ENCODE results near the gene PLD1. TPM values are rescaled to one million over a fixed set of nuclear protein-coding genes. Genes with fewer than 3 reads are reported as not detected.

PLD1 gene
- polyA plus RNA-seq, 4 donors: 35.9 to 99.1 (median 72.1) TPM

DNA sequence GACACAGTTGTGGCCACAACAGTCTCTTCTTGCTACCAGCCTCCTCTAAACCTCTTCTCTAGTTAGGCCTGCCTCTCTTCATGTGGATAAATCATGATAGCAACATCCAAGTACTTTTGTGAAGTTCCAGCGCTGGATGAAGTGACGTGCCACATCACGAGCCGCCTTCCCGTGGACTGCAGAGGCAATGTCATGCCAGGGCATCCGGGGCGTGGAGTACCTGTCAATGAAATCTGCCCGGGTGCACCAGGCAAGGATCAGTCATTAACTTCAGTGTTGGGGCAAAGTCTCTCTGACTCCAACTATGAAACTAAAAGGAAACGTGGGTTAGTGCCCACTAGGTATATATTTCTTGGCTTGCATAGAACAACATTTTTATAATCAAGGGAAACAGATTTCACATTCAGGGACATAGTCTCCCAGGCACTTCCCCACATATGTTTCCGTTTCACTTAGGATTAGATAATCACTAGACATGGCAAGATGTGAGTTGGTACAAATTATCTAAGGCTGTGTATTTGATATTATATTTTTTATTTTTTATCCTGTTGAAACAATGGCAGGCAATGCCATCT is 133.6 kb downstream of the PLD1 start:
- H3K4me1 ChIP-seq (ENCODE audit: control insufficient read depth in 3 of 3, insufficient read depth in 2 of 3, low read depth in 1 of 3, low read length in 2 of 3): peaks cover 8 to 51% (median 15%) of the 10 kb centered on the region in 3 donors
- H3K27me3 ChIP-seq (ENCODE audit: control insufficient read depth in 3 of 3, insufficient read depth in 3 of 3, low read length in 3 of 3): no peaks in the 10 kb centered on the region
- FAIRE-seq (no peak), DNase-seq (peak; percentile 94 to 97)
- no peak overlapping the region for H3K4me3 ChIP-seq (ENCODE audit: low read depth in 1 of 3, low read length in 3 of 3)
- H3K36me3 ChIP-seq (ENCODE audit: control insufficient read depth in 3 of 3, insufficient read depth in 2 of 3, low read depth in 1 of 3, low read length in 3 of 3): peaks cover 2 to 29% (median 5%) of the 10 kb centered on the region in 3 donors
- 22 to 60% (median 33%) methylated on average over 10 of the region's 10 CpGs for WGBS, 3 donors
- H3K9me3 ChIP-seq (ENCODE audit: control insufficient read depth in 2 of 2, insufficient read depth in 1 of 2, low read depth in 1 of 2, low read length in 1 of 2): no peaks in the 10 kb centered on the region
- H3K27ac ChIP-seq (ENCODE audit: low read depth in 1 of 3, low read length in 2 of 3): peak overlapping the region; percentile 78 to 90 (median 82)

DNA sequence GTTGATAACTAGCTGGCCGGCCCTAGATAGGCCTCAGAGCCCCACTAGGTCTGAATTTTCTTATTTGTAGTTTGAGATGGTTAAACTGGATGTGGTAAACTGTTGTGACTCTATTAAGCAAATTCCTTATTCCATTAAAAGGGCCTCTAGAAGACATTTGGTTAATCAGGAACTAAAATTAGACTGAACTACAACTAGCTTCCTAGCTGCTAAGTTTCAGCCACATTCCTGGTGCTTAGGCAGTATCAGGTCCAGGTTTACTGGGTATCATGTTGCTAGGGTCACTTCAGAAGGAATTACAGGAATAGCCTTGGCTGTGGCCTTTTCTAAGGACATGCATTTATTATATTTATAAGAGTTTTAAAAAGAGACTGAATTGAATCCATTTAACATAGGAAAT is 136.3 kb downstream of the PLD1 start:
- Histone ChIP-seq H3K4me3 (ENCODE audit: low read depth in 1 of 3, low read length in 3 of 3) (no peak overlapping the region), H3K4me1 (ENCODE audit: control insufficient read depth in 3 of 3, insufficient read depth in 2 of 3, low read depth in 1 of 3, low read length in 2 of 3) (peaks cover 6 to 34% (median 13%) of the 10 kb centered on the region in 3 donors), H3K27me3 (ENCODE audit: control insufficient read depth in 3 of 3, insufficient read depth in 3 of 3, low read length in 3 of 3) (no peaks in the 10 kb centered on the region), H3K36me3 (ENCODE audit: control insufficient read depth in 3 of 3, insufficient read depth in 2 of 3, low read depth in 1 of 3, low read length in 3 of 3) (peaks cover 0 to 38% (median 14%) of the 10 kb centered on the region in 3 donors), H3K27ac (ENCODE audit: low read depth in 1 of 3, low read length in 2 of 3) (peak overlapping the region in 1 of 3 donors; percentile 13), H3K9me3 (ENCODE audit: control insufficient read depth in 2 of 2, insufficient read depth in 1 of 2, low read depth in 1 of 2, low read length in 1 of 2) (no peaks in the 10 kb centered on the region)
- DNase-seq: no peak
- FAIRE-seq: no peak
- 56 to 86% (median 85%) methylated on average over 1 of the region's 1 CpG for WGBS, 3 donors

- Histone ChIP-seq H3K4me3 (ENCODE audit: low read depth in 1 of 3, low read length in 3 of 3) (no peak overlapping the region), H3K27ac (ENCODE audit: low read depth in 1 of 3, low read length in 2 of 3) (no peak overlapping the region), H3K36me3 (ENCODE audit: control insufficient read depth in 3 of 3, insufficient read depth in 2 of 3, low read depth in 1 of 3, low read length in 3 of 3) (peaks cover 0 to 46% (median 18%) of the 10 kb centered on the region in 3 donors), H3K4me1 (ENCODE audit: control insufficient read depth in 3 of 3, insufficient read depth in 2 of 3, low read depth in 1 of 3, low read length in 2 of 3) (peaks cover 0 to 20% (median 5%) of the 10 kb centered on the region in 3 donors), H3K27me3 (ENCODE audit: control insufficient read depth in 3 of 3, insufficient read depth in 3 of 3, low read length in 3 of 3) (no peaks in the 10 kb centered on the region), H3K9me3 (ENCODE audit: control insufficient read depth in 2 of 2, insufficient read depth in 1 of 2, low read depth in 1 of 2, low read length in 1 of 2) (no peaks in the 10 kb centered on the region)
- FAIRE-seq (no peak), DNase-seq (no peak)
- 96 to 98% (median 97%) methylated on average over 5 of the region's 5 CpGs for WGBS, 3 donors
Observed at GRCh38 chr3:171672538-171672937, 137.7 kb downstream of the PLD1 start.

DNA sequence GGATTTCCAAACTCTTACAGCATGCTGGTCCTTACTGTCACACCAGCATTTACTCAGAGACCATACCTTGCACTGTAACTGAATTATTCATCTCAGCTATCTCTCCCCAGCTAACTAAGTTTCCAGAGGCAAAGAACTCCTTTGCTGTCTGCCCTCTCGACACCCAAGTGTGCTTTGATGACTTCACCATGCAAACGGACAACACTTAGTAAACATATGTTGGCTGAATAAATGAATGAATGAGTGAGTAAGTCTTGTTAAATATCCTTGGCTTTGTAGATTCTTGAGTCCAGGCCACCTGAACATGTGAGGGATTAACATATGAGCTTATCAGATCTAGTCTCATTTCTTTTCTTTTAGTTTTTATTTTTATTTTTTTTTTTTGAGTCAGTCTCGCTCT is 138.2 kb downstream of the PLD1 start:
- no peak for DNase-seq
- 51 to 80% (median 58%) methylated on average over 3 of the region's 3 CpGs for WGBS, 3 donors
- peaks cover 0 to 45% (median 18%) of the 10 kb centered on the region in 3 donors for H3K36me3 ChIP-seq (ENCODE audit: control insufficient read depth in 3 of 3, insufficient read depth in 2 of 3, low read depth in 1 of 3, low read length in 3 of 3)
- H3K27ac ChIP-seq (ENCODE audit: low read depth in 1 of 3, low read length in 2 of 3): no peak overlapping the region
- no peaks in the 10 kb centered on the region for H3K9me3 ChIP-seq (ENCODE audit: control insufficient read depth in 2 of 2, insufficient read depth in 1 of 2, low read depth in 1 of 2, low read length in 1 of 2)
- FAIRE-seq: no peak
- peaks cover 0 to 16% (median 5%) of the 10 kb centered on the region in 3 donors for H3K4me1 ChIP-seq (ENCODE audit: control insufficient read depth in 3 of 3, insufficient read depth in 2 of 3, low read depth in 1 of 3, low read length in 2 of 3)
- H3K4me3 ChIP-seq (ENCODE audit: low read depth in 1 of 3, low read length in 3 of 3): no peak overlapping the region
- no peaks in the 10 kb centered on the region for H3K27me3 ChIP-seq (ENCODE audit: control insufficient read depth in 3 of 3, insufficient read depth in 3 of 3, low read length in 3 of 3)

GRCh38 chr3:171671709-171672108 is 138.6 kb downstream of the PLD1 start:
- Histone ChIP-seq H3K4me1 (ENCODE audit: control insufficient read depth in 3 of 3, insufficient read depth in 2 of 3, low read depth in 1 of 3, low read length in 2 of 3) (peaks cover 0 to 13% (median 5%) of the 10 kb centered on the region in 3 donors), H3K27me3 (ENCODE audit: control insufficient read depth in 3 of 3, insufficient read depth in 3 of 3, low read length in 3 of 3) (no peaks in the 10 kb centered on the region), H3K36me3 (ENCODE audit: control insufficient read depth in 3 of 3, insufficient read depth in 2 of 3, low read depth in 1 of 3, low read length in 3 of 3) (peaks cover 0 to 45% (median 18%) of the 10 kb centered on the region in 3 donors), H3K4me3 (ENCODE audit: low read depth in 1 of 3, low read length in 3 of 3) (no peak overlapping the region), H3K27ac (ENCODE audit: low read depth in 1 of 3, low read length in 2 of 3) (no peak overlapping the region), H3K9me3 (ENCODE audit: control insufficient read depth in 2 of 2, insufficient read depth in 1 of 2, low read depth in 1 of 2, low read length in 1 of 2) (no peaks in the 10 kb centered on the region)
- DNase-seq (peak in 1 of 2 donors; percentile 33), FAIRE-seq (no peak)
- 25 to 81% (median 60%) methylated on average over 4 of the region's 4 CpGs for WGBS, 3 donors

DNA sequence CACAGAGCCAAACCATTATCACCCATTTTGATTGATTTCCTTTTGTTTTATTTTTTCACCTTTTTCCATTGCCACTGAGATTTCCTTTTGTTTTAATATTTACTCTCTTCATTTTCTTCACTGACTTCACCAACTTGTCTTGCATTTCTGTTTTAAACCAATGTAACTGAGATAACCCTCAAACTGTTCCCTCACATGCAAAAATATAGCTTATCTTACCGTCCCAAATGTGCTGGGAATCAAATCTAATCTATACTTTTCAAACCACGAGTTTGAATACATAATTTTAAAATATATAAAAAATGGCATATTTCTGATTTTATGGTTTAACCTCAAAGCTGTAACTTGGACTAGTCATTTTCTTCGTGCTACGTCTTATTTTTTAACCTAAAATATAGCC is 143.8 kb downstream of the PLD1 start:
- no peak overlapping the region for H3K4me3 ChIP-seq (ENCODE audit: low read depth in 1 of 3, low read length in 3 of 3)
- H3K4me1 ChIP-seq (ENCODE audit: control insufficient read depth in 3 of 3, insufficient read depth in 2 of 3, low read depth in 1 of 3, low read length in 2 of 3): no peaks in the 10 kb centered on the region
- H3K27ac ChIP-seq (ENCODE audit: low read depth in 1 of 3, low read length in 2 of 3): no peak overlapping the region
- DNase-seq: no peak
- no peak for FAIRE-seq
- H3K27me3 ChIP-seq (ENCODE audit: control insufficient read depth in 3 of 3, insufficient read depth in 3 of 3, low read length in 3 of 3): no peaks in the 10 kb centered on the region
- WGBS, 3 donors: 88 to 94% (median 92%) methylated on average over 4 of the region's 4 CpGs
- no peaks in the 10 kb centered on the region for H3K9me3 ChIP-seq (ENCODE audit: control insufficient read depth in 2 of 2, insufficient read depth in 1 of 2, low read depth in 1 of 2, low read length in 1 of 2)
- peaks cover 7 to 38% (median 24%) of the 10 kb centered on the region in 3 donors for H3K36me3 ChIP-seq (ENCODE audit: control insufficient read depth in 3 of 3, insufficient read depth in 2 of 3, low read depth in 1 of 3, low read length in 3 of 3)

DNA sequence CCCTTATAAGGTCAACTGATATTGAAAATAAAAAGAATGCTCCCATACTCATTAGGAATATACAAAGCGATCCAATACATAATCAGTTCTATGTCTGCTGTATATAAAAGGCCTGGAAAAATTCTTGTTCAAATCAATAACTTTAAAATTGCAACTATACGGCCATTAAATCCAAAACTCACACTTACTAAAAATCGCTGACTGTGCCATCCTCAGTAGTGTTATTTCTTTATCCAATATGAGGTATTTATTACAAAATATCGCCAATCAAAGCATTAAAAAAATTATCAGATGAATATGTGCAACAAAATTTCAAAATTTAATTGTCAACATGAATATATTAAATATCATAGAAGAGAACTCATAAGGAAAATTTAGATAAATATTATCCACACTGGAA is 146.5 kb downstream of the PLD1 start:
- no peaks in the 10 kb centered on the region for H3K4me1 ChIP-seq (ENCODE audit: control insufficient read depth in 3 of 3, insufficient read depth in 2 of 3, low read depth in 1 of 3, low read length in 2 of 3)
- H3K27ac ChIP-seq (ENCODE audit: low read depth in 1 of 3, low read length in 2 of 3): no peak overlapping the region
- no peaks in the 10 kb centered on the region for H3K9me3 ChIP-seq (ENCODE audit: control insufficient read depth in 2 of 2, insufficient read depth in 1 of 2, low read depth in 1 of 2, low read length in 1 of 2)
- WGBS, 3 donors: 89 to 97% (median 93%) methylated on average over 4 of the region's 4 CpGs
- no peak for FAIRE-seq
- no peaks in the 10 kb centered on the region for H3K27me3 ChIP-seq (ENCODE audit: control insufficient read depth in 3 of 3, insufficient read depth in 3 of 3, low read length in 3 of 3)
- DNase-seq: no peak
- H3K4me3 ChIP-seq (ENCODE audit: low read depth in 1 of 3, low read length in 3 of 3): no peak overlapping the region
- H3K36me3 ChIP-seq (ENCODE audit: control insufficient read depth in 3 of 3, insufficient read depth in 2 of 3, low read depth in 1 of 3, low read length in 3 of 3): peaks cover 9 to 38% (median 16%) of the 10 kb centered on the region in 3 donors

DNA sequence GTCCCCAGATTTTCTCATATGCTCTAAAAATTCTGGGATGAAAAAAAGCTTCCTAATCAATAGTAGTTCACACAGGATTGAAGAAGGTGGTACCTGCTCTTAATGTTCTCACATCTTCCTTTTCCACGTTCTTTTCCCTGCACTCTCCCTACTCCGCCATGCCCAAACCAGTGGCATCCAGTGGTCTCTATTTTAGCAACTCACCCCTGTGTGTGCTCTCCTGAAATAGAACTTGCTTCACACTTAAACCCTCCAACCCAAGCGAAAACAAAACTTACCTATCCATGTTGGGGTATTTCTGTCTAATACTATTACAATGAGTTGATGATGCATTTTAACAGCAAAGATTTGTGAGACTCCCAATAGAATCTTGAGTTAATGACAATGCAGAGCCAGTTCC is 148.8 kb downstream of the PLD1 start:
- no peak overlapping the region for H3K27ac ChIP-seq (ENCODE audit: low read depth in 1 of 3, low read length in 2 of 3)
- no peaks in the 10 kb centered on the region for H3K9me3 ChIP-seq (ENCODE audit: control insufficient read depth in 2 of 2, insufficient read depth in 1 of 2, low read depth in 1 of 2, low read length in 1 of 2)
- FAIRE-seq (no peak), DNase-seq (no peak)
- 76 to 92% (median 80%) methylated on average over 3 of the region's 3 CpGs for WGBS, 3 donors
- H3K36me3 ChIP-seq (ENCODE audit: control insufficient read depth in 3 of 3, insufficient read depth in 2 of 3, low read depth in 1 of 3, low read length in 3 of 3): peaks cover 9 to 35% (median 12%) of the 10 kb centered on the region in 3 donors
- H3K4me1 ChIP-seq (ENCODE audit: control insufficient read depth in 3 of 3, insufficient read depth in 2 of 3, low read depth in 1 of 3, low read length in 2 of 3): no peaks in the 10 kb centered on the region
- H3K4me3 ChIP-seq (ENCODE audit: low read depth in 1 of 3, low read length in 3 of 3): no peak overlapping the region
- H3K27me3 ChIP-seq (ENCODE audit: control insufficient read depth in 3 of 3, insufficient read depth in 3 of 3, low read length in 3 of 3): no peaks in the 10 kb centered on the region

DNA sequence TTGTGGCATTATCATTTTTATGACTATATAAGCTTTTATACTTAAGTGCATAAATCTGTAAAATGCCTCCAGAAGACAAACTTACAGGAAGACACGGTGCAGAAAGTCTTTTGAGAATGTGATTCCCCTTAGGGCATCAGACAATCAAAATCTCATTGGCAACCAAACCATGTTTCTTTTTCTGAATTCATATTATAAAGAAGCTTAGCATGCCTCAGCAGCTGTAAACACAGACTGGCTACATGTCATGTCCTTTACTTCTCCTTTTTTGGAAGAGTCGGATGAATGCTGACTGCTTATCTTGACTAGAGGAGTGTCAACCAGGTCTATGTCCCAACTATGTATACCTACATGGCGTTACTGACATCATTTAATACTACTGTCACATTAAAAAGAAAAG is 150.1 kb downstream of the PLD1 start:
- DNase-seq: no peak
- no peak for FAIRE-seq
- Histone ChIP-seq H3K27ac (ENCODE audit: low read depth in 1 of 3, low read length in 2 of 3) (no peak overlapping the region), H3K27me3 (ENCODE audit: control insufficient read depth in 3 of 3, insufficient read depth in 3 of 3, low read length in 3 of 3) (no peaks in the 10 kb centered on the region), H3K4me3 (ENCODE audit: low read depth in 1 of 3, low read length in 3 of 3) (no peak overlapping the region), H3K9me3 (ENCODE audit: control insufficient read depth in 2 of 2, insufficient read depth in 1 of 2, low read depth in 1 of 2, low read length in 1 of 2) (no peaks in the 10 kb centered on the region), H3K36me3 (ENCODE audit: control insufficient read depth in 3 of 3, insufficient read depth in 2 of 3, low read depth in 1 of 3, low read length in 3 of 3) (peaks cover 9 to 35% (median 12%) of the 10 kb centered on the region in 3 donors), H3K4me1 (ENCODE audit: control insufficient read depth in 3 of 3, insufficient read depth in 2 of 3, low read depth in 1 of 3, low read length in 2 of 3) (no peaks in the 10 kb centered on the region)
- 75 to 94% (median 88%) methylated on average over 3 of the region's 3 CpGs for WGBS, 3 donors

Data from small intestine (tissue), 7 donors.